NB4 (cell line): ENCODE data around the gene SCD5.
A peak's percentile ranks its signal among the peaks of the same experiment; 100 is the strongest.

Source experiments
- DNase-seq: peaks from one replicate; pipeline ENCODE4 v3.0.0; 2010; ENCODE audit warnings: low read depth
- H3K4me3 ChIP-seq: one replicate; pipeline ENCODE4 v1.5.1; 2011; ENCODE audit warnings: mild to moderate bottlenecking, low read depth, low read length, moderate library complexity
- CTCF ChIP-seq: IDR thresholded peaks from one replicate; pipeline ENCODE4 v1.5.1; 2012; ENCODE audit warnings: low read depth, low read length
- MAX ChIP-seq: IDR thresholded peaks from 2 replicates; pipeline ENCODE4 v1.6.1; 2011; ENCODE audit warnings: low read depth, low read length
- MYC ChIP-seq: IDR thresholded peaks from 2 replicates; pipeline ENCODE4 v1.6.1; 2011; ENCODE audit warnings: low read depth, low read length
- POLR2A ChIP-seq: IDR thresholded peaks from 2 replicates; pipeline ENCODE4 v1.6.1; 2011; ENCODE audit warnings: mild to moderate bottlenecking; ENCODE audit not compliant: insufficient read length; ENCODE audit errors: extremely low read depth

The SCD5 gene

GRCh38 chr4:82790060-82790660 lies 8.4 kb downstream of the SCD5 start:
- H3K4me3 ChIP-seq = no peak overlapping the region
- DNase-seq = no peak
- TF ChIP-seq POLR2A = no peak
- no peak for TF ChIP-seq MAX
- no peak for TF ChIP-seq CTCF

- no peak for TF ChIP-seq CTCF
- no peak for TF ChIP-seq MYC
- TF ChIP-seq POLR2A = no peak
- no peak for TF ChIP-seq MAX
- H3K4me3 ChIP-seq = no peak overlapping the region
- DNase-seq = no peak
Observed at GRCh38 chr4:82789025-82789776, 9.4 kb downstream of the SCD5 start.

- no peak overlapping the region for H3K4me3 ChIP-seq
- TF ChIP-seq MAX (no peak), POLR2A (no peak), MYC (no peak), CTCF (no peak)
- DNase-seq = no peak
Observed at GRCh38 chr4:82787342-82787741, 11.3 kb downstream of the SCD5 start.

GRCh38 chr4:82786828-82787227 lies 11.8 kb downstream of the SCD5 start:
- TF ChIP-seq POLR2A = no peak
- TF ChIP-seq MYC = no peak
- TF ChIP-seq MAX = no peak
- TF ChIP-seq CTCF = no peak
- no peak for DNase-seq
- no peak overlapping the region for H3K4me3 ChIP-seq

- no peak for TF ChIP-seq MAX
- peak; percentile 77 for DNase-seq
- H3K4me3 ChIP-seq = no peak overlapping the region
Observed at GRCh38 chr4:82785611-82786400, 12.8 kb downstream of the SCD5 start.
